OCI-LY7 (cell line): ENCODE data around the gene RBFOX1. TPM values are rescaled to one million over a fixed set of nuclear protein-coding genes. Genes with fewer than 3 reads are reported as not detected.

Source experiments
- BruUV-seq: library from RNA; stranded (reverse); fragments of 400-500 nt; replicated peaks from 2 replicates; lab custom pipeline; 2021; lab: Mats Ljungman, UMichigan
- CTCF ChIA-PET: fragments of 300-600 bp; sonication (Branson Sonifier 250); formaldehyde crosslinking; loops from one replicate; lab custom pipeline; 2022; ENCODE audit warnings: antibody characterized with exemption; ENCODE audit not compliant: unreplicated experiment; lab: Charles Lee
- POLR2A ChIA-PET: fragments of 300-600 bp; sonication (Branson Sonifier 250); formaldehyde crosslinking; loops from one replicate; lab custom pipeline; 2022; ENCODE audit warnings: antibody characterized with exemption; lab: Charles Lee
- DNase-seq: peaks from one replicate; pipeline ENCODE4 v3.0.0-alpha.2; 2015; ENCODE audit warnings: low spot score
- H2AFZ ChIP-seq: fragments of 200-600 bp; sonication (generic), shearing (Covaris generic); 2 replicates; pipeline ENCODE4 v1.6.1; 2014; ENCODE audit warnings: mild to moderate bottlenecking, antibody characterized with exemption, low read length, moderate library complexity
- H3K27ac ChIP-seq: fragments of 200-600 bp; sonication (generic); 2 replicates; pipeline ENCODE4 v1.5.1; 2014; ENCODE audit warnings: mixed run types, low read depth, mild to moderate bottlenecking, moderate library complexity, low read length, inconsistent platforms; ENCODE audit not compliant: poor library complexity, severe bottlenecking
- H3K36me3 ChIP-seq: fragments of 200-600 bp; sonication (generic); 2 replicates; pipeline ENCODE4 v1.6.1; 2014; ENCODE audit warnings: mild to moderate bottlenecking, antibody characterized with exemption, low read length, moderate library complexity, mixed read lengths; ENCODE audit not compliant: insufficient read depth
- H3K4me1 ChIP-seq: fragments of 200-600 bp; sonication (generic); 2 replicates; pipeline ENCODE4 v1.5.1; 2014; ENCODE audit warnings: mild to moderate bottlenecking, low read length; ENCODE audit not compliant: insufficient read depth, poor library complexity, severe bottlenecking
- H3K4me2 ChIP-seq: fragments of 200-600 bp; sonication (generic); 2 replicates; pipeline ENCODE4 v1.6.1; 2014; ENCODE audit warnings: mild to moderate bottlenecking, low read length
- H3K4me3 ChIP-seq: fragments of 200-600 bp; sonication (generic); 2 replicates; pipeline ENCODE4 v1.5.1; 2014; ENCODE audit warnings: mild to moderate bottlenecking, low read depth, low read length; ENCODE audit not compliant: poor library complexity, severe bottlenecking
- H3K79me2 ChIP-seq: fragments of 200-600 bp; sonication (generic); 2 replicates; pipeline ENCODE4 v1.6.1; 2016; ENCODE audit warnings: low read depth, mild to moderate bottlenecking, low read length, moderate library complexity, mixed read lengths; ENCODE audit not compliant: insufficient read depth
- H3K9me2 ChIP-seq: fragments of 200-600 bp; sonication (generic); 2 replicates; pipeline ENCODE4 v1.6.1; 2016; ENCODE audit warnings: mild to moderate bottlenecking, low read length, mixed read lengths; ENCODE audit not compliant: insufficient read depth
- H3K9me3 ChIP-seq: fragments of 200-600 bp; sonication (generic); 2 replicates; pipeline ENCODE4 v1.6.1; 2014; ENCODE audit warnings: mild to moderate bottlenecking, mixed run types, low read length, mixed read lengths
- H4K20me1 ChIP-seq: fragments of 200-600 bp; sonication (generic); 2 replicates; pipeline ENCODE4 v1.6.1; 2014; ENCODE audit warnings: mild to moderate bottlenecking, antibody characterized with exemption, low read length, moderate library complexity, mixed read lengths; ENCODE audit not compliant: insufficient read depth
- CTCF ChIP-seq: fragments of 200-600 bp; sonication (generic); conservative IDR thresholded peaks from 2 replicates; pipeline ENCODE4 v1.5.1; 2014; ENCODE audit warnings: mild to moderate bottlenecking, antibody characterized with exemption, low read length, moderate library complexity, mixed read lengths
- EZH2phosphoT487 ChIP-seq: fragments of 200-600 bp; sonication (generic); IDR thresholded peaks from 2 replicates; pipeline ENCODE4 v1.6.1; 2018; ENCODE audit warnings: low read depth, borderline replicate concordance, mild to moderate bottlenecking, mixed run types, antibody characterized with exemption, low read length, moderate library complexity, mixed read lengths
- intact Hi-C: fragments of 100-400 bp; cut with micrococcal nuclease; formaldehyde crosslinking; loops from one replicate; pipeline ENCODE4 v1.10.0; 2022; ENCODE audit not compliant: unreplicated experiment
- total RNA-seq, 2 experiments: library from RNA; depleted of rRNA in 1 of 2; stranded (reverse); fragments of >200 nt in 1 of 2; shearing (Covaris generic) in 1 of 2; gene quantifications; 2 replicates each; pipeline ENCODE4 v1.2.3, GENCODE V29; 2014 to 2022

RBFOX1 gene
- total RNA-seq, 2 experiments from 2014 or later: not detected

GRCh38 chr16:7511549-7512260 lies 179.1 kb downstream of the RBFOX1 start:
- CTCF ChIA-PET: no interaction called here
- Histone ChIP-seq H3K79me2 (no peaks in the 10 kb centered on the region), H3K9me2 (no peaks in the 10 kb centered on the region), H3K9me3 (no peaks in the 10 kb centered on the region), H3K4me3 (no peak overlapping the region), H3K27ac (no peak overlapping the region), H3K4me2 (no peak overlapping the region), H4K20me1 (no peaks in the 10 kb centered on the region), H3K36me3 (no peaks in the 10 kb centered on the region), H3K4me1 (no peaks in the 10 kb centered on the region), H2AFZ (no peak overlapping the region)
- DNase-seq: no peak
- TF ChIP-seq EZH2phosphoT487 (no peak), CTCF (no peak)
- intact Hi-C loops: no loop called here
- POLR2A ChIA-PET: interaction anchor here (0.6 to 0.7 kb wide), 2 partner anchors 20 to 1361 kb away, joined by 3 to 4 read pairs; no protein-coding TSS in a partner anchor
- BruUV-seq: no TSS peak

GRCh38 chr16:7512503-7512902 lies 179.9 kb downstream of the RBFOX1 start:
- BruUV-seq: no TSS peak
- H3K9me3 ChIP-seq: no peaks in the 10 kb centered on the region
- H3K4me3 ChIP-seq: no peak overlapping the region
- TF ChIP-seq CTCF (no peak), EZH2phosphoT487 (no peak)
- ChIA-PET POLR2A (interaction anchor here (0.7 kb wide), 1 partner anchor 19 kb away, joined by 4 read pairs; no protein-coding TSS in a partner anchor), CTCF (no interaction called here)
- H2AFZ ChIP-seq: no peak overlapping the region
- no peaks in the 10 kb centered on the region for H3K36me3 ChIP-seq
- no peaks in the 10 kb centered on the region for H3K9me2 ChIP-seq
- no peaks in the 10 kb centered on the region for H3K4me1 ChIP-seq
- intact Hi-C loops: no loop called here
- H4K20me1 ChIP-seq: no peaks in the 10 kb centered on the region
- DNase-seq: no peak
- H3K27ac ChIP-seq: no peak overlapping the region
- no peak overlapping the region for H3K4me2 ChIP-seq
- H3K79me2 ChIP-seq: no peaks in the 10 kb centered on the region

- H3K9me3 ChIP-seq: no peaks in the 10 kb centered on the region
- H3K79me2 ChIP-seq: no peaks in the 10 kb centered on the region
- intact Hi-C loops: no loop called here
- H3K4me3 ChIP-seq: no peak overlapping the region
- H3K4me1 ChIP-seq: no peaks in the 10 kb centered on the region
- peak; percentile 25 for DNase-seq
- ChIA-PET POLR2A (no interaction called here), CTCF (no interaction called here)
- TF ChIP-seq CTCF (peak; percentile 80), EZH2phosphoT487 (no peak)
- peak overlapping the region; percentile 74; the same call in 1 of the 2 replicates for H2AFZ ChIP-seq
- H3K9me2 ChIP-seq: no peaks in the 10 kb centered on the region
- no peak overlapping the region for H3K4me2 ChIP-seq
- no peaks in the 10 kb centered on the region for H4K20me1 ChIP-seq
- no TSS peak for BruUV-seq
- H3K36me3 ChIP-seq: no peaks in the 10 kb centered on the region
- no peak overlapping the region for H3K27ac ChIP-seq
These were observed 180.8 kb downstream of the RBFOX1 start for GRCh38 chr16:7513429-7513828.
